Measurements from ENCODE around the gene SLC38A3.

Gene SLC38A3

DNA sequence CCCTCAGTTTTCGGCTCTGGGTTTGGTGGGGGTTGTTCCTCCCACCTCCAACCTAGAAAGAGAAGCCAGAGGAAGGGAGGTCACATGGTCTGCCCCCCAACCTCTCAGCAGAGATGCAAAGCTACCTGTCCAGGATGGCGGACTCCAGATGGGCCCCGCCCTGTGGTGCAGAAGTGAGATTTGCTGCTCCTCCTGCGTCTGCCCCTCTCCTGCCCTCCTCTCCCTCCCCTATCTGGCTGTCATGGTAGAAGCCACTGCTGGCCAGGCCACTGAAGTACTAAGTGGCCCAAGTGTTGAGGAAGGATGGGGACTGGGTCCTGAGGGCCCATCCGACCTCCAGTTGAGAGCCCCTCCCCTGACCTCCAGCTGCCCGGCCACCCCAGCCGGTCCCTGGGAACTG is 61.8 kb downstream of the SLC38A3 start:
- DNase-seq (ENCODE audit: low read depth in 2 of 2): no peak

DNA sequence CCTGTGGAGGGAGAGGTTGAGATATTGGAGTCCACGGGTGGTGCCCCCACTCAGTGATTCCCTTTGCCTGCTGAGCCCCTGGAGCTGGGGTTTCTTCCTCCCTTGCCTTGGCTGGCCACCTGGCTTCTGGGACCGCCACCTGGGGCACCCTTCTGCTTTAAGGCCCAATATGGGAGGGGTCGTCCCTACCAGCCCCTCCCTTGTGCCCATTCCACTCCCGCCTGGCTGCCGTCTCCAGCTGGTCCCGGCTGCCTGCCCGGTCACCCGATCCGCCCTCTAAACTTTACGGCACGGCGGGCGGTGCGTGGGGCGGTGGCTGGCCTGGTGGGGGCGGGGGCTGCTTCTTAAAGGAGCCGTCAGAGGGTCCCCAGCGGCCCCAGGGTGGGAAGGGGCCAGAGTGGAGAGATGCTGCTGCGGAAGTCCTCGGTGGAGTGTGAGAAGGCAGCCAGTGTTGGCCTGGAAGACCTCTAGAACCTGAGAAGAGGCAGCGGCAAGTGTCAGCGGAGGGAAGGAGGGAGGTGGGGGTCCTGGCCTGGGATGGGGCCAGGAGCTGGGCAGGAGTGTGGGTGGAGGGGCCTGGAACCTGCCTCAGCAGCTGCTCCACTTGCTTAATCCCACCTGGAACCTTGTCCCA is 62.3 kb downstream of the SLC38A3 start:
- DNase-seq (ENCODE audit: low read depth in 2 of 2): no peak

GRCh38 chr3:50268276-50268675 is 63.2 kb downstream of the SLC38A3 start:
- DNase-seq (ENCODE audit: low read depth in 2 of 2): no peak

DNA sequence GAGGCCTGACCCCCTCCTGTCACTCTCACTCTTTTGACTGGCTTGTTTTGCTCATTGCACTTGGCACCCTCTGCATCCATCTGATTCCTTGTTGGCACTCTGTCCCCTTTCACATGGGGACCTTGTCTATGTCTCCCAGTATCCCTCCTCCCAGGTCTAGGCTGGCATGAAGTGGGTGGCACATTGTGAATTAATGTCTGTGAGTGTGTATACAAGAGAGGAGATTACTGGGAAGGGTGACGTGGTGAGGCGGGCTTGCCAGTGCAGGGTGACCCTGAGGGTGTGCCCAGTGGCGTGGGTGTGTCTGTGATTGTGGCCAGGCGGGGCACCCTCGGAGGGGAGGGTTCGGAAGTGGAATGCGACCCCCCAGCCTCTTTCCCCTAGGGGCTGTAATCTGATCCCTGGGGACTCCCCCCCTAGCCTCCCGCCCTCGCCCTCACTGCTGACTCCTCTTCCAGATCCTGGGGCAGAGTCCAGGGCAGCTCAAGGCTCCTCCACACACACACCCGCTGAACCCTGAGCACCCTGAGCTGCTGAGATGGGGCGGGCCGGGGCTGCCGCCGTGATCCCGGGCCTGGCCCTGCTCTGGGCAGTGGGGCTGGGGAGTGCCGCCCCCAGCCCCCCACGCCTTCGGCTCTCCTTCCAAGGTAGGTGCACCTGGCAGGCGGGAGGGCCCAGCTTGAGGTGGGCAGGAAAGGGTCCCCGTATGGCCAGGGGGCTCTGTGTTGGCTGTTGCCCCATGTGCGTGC is 63.8 kb downstream of the SLC38A3 start, which contains the start of gene SEMA3B:
Gene SEMA3B (plus strand): TSS at position 445 of the 749 bp plus-strand sequence. CDS start 94 bp downstream, at position 539.
- DNase-seq (ENCODE audit: low read depth in 2 of 2): no peak

DNA sequence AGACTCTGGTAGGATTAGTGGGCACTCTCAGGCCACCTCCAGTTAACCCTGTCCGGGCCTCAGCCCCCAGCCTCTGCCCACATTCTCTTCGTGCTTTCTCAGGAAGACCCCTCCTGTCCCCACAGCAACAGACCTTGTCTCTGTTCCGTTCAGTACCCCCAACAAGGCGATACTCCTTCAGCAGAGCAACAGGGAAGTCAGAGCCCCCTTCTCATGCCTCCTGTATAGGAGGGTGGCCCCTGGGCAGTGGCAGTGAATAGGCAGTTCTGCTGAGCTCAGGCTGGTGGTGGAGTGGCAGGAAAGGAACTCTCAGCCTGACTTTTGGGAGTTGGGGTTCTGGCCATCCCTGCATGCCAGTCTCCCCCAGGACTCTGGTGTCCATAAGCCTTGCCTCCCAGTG is 64.4 kb downstream of the SLC38A3 start:
- no peak for DNase-seq (ENCODE audit: low read depth in 2 of 2)

- DNase-seq (ENCODE audit: low read depth in 2 of 2): no peak
Measured at GRCh38 chr3:50269977-50270413, 64.9 kb downstream of the SLC38A3 start.

DNA sequence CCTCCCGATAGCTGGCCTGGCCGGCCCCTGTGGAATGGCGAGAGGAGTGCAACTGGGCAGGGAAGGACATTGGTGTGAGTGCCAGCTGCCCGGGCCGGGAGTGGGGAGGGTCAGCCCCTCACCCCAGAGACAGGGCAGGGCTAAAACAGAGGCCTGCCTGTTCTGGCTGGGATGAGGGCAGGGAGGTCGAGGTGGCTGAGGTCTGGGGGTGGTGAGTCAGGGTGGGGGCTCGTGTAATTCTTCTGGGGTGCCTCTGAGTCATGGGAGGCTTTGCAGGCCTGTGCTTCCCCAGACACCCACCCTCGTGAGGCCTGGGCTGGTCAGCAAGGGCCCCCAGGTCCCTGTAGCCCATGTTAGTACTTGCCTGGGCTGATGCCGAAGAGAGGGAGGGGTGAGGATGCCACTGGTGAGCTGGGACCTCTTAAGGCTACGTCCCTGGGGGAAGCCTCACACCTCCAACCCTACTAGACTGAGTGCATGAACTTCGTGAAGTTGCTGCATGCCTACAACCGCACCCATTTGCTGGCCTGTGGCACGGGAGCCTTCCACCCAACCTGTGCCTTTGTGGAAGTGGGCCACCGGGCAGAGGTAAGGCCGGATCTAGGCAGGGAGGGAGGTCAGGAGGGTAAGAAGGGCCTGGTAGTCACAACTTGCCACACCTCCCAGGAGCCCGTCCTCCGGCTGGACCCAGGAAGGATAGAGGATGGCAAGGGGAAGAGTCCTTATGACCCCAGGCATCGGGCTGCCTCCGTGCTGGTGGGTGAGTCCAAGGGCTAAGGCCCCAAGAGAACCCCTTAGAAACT is 65.6 kb downstream of the SLC38A3 start:
- no peak for DNase-seq (ENCODE audit: low read depth in 2 of 2)
